GM12872 (cell line): ENCODE measurements around the gene CIAO2B.

Experiments used
- TF ChIP-seq, protein P1 (sequence below): IDR thresholded peaks from 3 replicates; pipeline ENCODE4 v1.5.1; 2011; ENCODE audit warnings: low read depth, mild to moderate bottlenecking, low read length, moderate library complexity; ENCODE audit not compliant: insufficient read depth

The CIAO2B gene

DNA sequence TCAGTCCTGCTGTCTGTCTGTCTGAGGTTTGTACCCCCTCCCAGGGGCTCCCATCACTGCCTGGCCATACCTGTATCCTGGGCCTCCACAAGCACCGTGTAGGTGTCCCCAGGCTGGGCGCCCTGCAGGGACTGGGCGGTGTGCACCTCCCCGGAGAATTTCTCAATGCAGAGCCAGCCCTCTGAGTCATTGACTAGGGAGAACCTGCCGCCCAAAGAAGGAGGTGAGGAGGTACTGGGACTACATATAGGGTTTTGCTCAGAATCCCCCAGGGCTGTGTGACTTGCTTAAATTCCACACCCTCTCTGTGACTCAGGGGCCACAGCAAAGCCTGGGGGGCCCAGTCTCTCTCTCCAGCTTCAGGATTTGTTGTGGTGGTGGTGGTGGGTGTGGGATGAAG, 23.1 kb downstream of the CIAO2B start:
- TF ChIP-seq, protein P1, sequence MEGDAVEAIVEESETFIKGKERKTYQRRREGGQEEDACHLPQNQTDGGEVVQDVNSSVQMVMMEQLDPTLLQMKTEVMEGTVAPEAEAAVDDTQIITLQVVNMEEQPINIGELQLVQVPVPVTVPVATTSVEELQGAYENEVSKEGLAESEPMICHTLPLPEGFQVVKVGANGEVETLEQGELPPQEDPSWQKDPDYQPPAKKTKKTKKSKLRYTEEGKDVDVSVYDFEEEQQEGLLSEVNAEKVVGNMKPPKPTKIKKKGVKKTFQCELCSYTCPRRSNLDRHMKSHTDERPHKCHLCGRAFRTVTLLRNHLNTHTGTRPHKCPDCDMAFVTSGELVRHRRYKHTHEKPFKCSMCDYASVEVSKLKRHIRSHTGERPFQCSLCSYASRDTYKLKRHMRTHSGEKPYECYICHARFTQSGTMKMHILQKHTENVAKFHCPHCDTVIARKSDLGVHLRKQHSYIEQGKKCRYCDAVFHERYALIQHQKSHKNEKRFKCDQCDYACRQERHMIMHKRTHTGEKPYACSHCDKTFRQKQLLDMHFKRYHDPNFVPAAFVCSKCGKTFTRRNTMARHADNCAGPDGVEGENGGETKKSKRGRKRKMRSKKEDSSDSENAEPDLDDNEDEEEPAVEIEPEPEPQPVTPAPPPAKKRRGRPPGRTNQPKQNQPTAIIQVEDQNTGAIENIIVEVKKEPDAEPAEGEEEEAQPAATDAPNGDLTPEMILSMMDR, result no peak

DNA sequence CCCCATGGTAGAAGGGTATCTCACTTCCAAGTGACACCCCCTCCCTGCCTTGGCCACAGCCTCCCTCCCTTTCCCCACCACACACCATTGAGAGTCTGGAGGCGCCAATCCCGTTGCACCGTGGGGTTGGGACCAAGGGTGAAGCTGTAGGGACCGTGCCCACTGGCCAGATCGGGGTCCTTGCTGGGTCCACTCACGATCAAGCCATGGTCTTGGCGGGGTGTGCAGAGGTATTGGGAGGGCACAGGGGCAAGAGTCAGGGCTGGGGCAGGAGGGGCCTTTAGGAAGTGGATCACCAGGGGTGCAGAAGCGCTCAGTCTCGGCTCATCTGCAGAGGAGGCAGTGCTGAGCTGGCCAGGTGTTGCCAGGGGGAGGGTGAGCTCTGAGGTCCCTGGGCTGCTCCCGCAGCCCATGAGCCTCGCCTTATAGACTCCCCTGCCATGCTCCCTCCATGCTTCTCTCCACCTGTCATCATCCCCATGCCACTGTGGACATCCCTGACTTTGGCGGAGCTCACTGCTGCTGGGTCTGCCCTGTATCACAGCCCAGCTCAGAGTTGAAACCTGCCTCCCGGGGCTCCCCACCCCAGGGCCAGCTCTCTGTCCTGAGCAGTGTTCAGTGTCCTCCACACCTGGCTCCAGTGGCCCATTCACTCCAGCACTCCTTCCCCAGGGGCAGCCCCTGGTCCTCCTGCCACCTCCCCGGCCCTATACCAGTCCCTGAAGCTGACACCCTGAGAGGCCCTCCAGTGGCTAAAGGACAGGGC, 23.8 kb downstream of the CIAO2B start:
- TF ChIP-seq, protein P1, result no peak

DNA sequence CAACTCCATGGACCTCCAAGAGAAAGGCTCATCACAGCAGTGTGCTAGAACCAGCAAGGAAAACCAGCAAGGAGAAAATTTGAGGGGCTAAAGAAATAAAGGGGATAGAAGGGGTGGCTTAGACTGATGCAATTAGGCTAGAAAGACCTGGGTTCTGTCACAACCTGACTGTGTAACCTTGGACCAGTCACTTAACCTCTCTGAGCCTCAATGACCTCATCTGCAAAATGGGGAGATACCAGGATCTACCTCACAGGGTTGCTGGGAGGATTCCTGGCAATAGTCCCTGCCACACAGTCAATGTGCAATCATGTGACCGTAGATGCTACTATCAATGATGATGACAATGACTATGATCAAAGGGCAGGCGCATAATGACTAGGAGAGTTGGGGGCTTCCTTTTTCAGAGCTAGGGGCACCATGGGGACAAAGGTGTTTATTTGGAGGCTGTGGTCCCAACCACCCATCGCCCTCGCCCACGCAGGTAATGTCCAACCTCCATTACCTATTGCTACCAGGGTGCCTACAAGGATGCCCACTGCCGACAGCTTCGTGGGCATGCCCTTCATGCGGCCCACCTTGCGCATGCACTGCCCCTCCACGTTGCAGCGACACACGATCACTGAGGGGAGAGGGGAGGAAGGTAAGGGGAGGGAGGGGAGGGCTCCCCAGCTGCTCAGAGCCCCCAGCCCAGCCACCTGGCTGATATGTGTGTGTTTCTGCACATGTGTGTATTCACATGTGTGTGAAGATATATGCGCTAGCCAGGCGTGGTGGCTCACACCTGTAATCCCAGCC, 25.2 kb downstream of the CIAO2B start:
- TF ChIP-seq, protein P1, result no peak

DNA sequence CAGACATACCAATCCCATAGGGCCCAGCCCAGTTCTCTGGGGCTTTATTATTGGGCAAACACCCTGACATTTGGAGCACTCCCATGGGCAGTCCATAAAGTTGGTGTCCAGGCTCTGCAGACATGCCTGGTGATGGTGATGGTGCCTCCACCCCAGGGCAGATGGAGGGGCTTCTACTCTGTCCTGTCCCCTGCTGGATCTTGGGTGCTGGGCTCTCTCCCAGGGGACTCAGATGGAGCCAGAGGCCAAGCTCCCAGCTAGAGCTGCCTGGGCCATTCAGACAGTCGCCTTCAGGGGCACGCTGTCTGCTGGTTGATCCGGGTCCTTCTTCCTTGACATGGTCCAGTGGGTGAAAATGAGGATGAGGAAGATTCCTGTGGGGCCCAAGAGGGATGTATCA, 26.1 kb downstream of the CIAO2B start:
- TF ChIP-seq, protein P1, result no peak

DNA sequence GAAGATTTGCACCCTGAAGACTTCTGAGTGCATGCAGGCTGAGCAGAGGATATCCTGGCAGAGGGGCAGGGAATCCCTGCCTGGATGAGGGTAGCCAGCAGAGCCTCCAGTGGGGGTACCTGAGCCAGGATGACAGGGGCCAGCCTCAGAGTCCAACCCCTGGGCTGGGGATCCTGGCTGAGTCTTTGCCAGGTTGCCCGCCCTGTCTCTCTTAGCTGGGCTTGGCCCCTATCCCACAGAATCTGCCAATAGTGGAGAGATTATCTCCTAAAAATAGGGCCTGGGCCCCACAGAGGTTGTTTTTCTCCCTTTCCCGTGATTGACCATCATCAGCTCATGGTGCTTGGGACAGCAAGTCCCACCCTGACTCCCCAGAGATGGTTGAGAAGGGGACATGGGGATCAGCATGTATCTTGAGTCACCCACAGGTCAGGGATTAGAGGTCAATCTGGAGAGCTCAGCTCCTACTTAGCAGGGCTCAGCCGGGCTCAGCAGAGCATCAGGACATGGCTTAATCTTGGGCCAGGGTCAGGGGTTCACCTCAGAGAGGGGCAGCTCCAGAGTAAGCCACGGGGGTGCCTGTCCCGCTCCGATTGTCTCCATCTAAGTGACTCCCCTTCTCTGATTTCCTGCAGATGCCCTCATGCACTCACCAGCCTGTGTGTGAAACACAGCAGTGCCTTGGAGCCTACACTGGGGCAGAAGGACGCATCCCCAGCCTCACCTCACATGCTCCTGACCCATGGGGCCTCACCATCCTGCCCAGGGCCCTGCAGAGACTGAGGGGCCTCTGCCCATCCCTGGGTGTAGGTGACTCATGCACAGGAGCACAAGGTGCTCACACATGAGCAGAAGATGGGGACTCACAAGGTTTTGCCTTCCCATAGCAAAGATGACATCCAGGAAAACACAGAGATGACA, 27.0 kb downstream of the CIAO2B start:
- TF ChIP-seq, protein P1, result no peak

DNA sequence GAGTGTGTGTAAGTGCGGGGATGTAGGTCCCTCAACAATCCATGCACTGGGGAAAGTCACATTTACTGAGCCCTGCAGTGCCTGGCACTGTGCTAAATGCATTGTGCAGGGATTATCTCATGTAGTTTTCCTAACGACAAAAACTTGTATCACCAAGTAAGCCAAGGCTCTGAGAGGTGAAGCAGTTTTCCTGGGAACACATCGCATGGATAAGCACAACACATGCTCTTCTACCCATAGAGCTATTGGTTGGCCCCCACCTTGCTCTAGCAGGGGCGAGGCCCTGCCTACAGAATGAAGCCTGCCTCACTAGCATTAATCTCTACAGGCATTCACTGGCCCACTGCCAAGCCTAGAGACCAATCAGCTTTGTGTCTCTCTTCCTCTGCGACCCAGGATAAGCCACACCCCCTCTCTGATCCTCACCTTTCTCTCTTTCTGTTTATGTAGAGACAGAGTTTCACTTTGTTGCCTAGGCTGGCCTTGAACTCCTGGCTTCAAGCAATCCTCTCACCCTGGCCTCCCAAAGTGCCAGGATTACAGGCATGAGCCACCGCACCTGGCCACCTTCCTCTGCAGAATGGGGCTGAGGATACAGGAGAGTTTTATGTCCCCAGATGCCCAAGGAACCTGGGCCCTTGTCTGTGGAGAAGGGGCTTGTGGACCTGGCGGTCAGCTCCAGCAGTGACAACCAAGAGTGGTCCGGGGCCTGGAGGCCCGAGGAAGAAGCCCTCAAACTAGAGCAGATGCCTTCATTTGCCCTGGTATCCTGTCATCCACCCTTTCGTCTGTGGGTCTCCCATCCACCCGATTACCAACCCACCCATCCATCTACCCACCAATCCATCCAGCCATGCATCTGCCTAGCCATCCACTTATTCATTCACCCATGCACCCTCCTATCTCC, 28.3 kb downstream of the CIAO2B start:
- TF ChIP-seq, protein P1, result no peak
